H54 (cell line): Measurements from ENCODE around the gene PLXND1.
"Not testable (repeated sequence)": the region's sequence is repeated elsewhere in the genome, so short reads cannot be mapped to it uniquely, and the experiment has no call there.

Experiments used
- DNase-seq: peaks from one replicate; pipeline ENCODE4 v3.0.0; 2011; ENCODE audit warnings: low spot score, mixed read lengths; ENCODE audit not compliant: insufficient read length
- FAIRE-seq: peaks from 3 replicates; lab custom pipeline; 2011; peaks lifted over from hg19 to GRCh38; lab: Jason Lieb, UNC
- POLR2A ChIP-seq: IDR thresholded peaks from 2 replicates; pipeline ENCODE4 v1.6.1; 2011; ENCODE audit warnings: low read depth, mild to moderate bottlenecking, low read length

Gene PLXND1

DNA sequence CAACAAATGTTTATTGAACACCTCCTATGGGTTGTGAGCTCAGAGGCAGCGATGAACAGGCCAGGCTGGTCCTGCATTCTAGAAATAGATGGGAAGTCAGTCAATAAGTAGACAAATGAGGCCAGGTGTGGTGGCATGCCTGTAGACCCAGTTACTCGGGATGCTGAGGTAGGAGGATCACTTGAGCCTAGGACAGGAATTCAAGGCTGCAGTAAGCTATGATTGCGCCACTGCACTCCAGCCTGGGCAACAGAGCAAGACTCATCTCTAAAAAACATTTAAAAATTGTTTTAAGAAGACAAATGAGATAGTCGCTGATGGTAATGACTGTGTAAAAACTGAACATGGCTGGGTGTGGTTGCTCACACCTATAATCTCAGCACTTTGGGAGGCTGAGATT, 82.4 kb downstream of the PLXND1 start:
- DNase-seq (no peak), FAIRE-seq (no peak)
- no peak for TF ChIP-seq POLR2A

DNA sequence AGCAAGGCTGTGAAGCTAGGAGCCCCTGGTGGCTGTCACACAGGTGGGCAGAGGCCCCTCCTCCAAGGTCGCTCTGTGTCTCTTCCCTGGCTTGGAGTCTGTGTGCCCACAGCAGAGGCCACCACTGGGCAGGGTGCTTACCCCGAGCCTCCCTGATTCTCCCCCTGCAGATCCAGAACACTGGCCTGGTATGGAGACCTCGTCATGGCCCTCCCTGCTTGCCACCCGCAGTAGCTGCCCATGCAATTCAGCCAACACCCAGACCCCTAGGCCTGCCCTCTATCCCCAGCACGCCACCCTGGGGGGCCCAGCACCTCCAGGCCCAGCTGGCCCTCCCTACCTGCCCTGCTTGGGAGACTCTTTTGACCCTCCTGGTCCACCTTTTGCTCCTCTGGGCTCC, 83.5 kb downstream of the PLXND1 start:
- FAIRE-seq (no peak), DNase-seq (no peak)
- TF ChIP-seq POLR2A = no peak

DNA sequence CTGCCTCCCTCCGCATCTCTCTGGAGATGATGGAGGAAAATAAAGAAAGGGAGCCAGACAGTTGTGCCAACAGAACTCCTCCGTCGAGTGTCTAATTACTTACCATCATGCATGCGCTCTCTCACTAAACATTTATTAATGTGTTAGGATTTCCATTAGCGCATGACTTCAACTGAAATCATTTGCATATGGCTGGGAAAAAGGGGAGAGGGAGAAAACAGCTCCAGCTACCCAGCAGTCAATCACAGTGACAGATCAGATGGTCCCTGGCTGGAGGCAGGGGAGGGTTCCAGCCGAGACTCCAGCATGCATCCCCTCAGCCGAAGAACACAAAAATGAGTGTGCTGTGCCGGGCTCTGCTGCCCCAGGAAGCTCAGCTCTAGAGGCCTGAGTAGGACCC, 84.9 kb downstream of the PLXND1 start:
- DNase-seq (no peak), FAIRE-seq (no peak)
- TF ChIP-seq POLR2A = no peak

DNA sequence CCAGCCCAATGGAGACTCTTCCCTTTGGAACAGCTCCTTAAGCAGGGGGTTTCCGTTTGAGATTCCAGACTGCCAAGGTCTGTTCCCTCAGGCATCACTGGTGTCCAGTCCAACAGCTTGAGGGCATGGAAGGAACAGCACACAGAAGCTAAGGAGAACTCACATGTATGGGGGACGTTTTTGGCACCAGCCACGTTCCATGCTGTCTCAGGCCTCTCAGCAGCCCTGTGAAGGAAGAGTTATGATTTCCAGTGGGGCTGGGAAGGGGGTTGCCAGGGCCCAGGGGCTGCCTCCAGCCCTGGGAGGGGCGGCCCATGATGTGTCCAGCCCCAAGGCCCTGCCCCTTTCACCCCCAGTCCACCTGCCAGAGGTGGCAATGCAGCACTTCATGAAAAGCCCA, 85.5 kb downstream of the PLXND1 start:
- no peak for DNase-seq
- no peak for TF ChIP-seq POLR2A
- no peak for FAIRE-seq

DNA sequence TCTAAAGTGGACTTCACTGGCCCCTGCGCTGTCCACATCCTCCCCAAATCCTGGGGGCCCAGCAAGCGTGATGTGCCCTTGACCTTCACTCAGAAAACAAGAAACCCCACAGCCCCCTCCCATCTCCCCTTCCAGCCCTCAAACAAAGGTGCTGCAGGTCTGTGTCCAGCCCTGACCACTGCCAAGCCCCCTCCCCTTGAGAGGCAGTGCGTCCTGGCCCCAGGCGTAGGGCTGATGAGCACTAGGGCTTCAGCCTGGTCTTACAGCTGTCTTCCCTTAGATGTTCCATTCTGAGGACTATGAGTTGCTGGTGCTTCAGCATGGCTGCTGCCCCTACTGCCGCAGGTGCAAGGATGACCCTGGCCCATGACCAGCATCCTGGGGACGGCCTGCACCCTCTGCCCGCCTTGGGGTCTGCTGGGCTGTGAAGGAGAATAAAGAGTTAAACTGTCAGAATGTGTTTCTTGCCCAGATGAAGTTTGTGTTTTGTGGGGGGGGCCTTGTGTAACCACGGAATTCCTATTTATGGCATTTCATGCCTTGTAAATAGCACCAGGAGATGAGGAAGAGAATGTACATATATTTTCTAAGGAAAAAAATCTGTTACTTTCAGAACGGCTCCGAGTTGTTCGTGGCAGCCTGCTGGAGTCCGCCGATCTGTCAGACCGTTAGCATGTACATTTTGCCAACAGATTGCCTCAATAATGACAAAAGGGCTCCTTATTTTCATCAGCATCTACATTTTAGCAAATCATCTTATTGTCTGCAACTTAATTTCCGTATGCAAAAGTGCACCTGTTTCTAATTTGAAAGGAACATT, 86.4 kb downstream of the PLXND1 start:
- DNase-seq (no peak), FAIRE-seq (no peak)
- no peak for TF ChIP-seq POLR2A

DNA sequence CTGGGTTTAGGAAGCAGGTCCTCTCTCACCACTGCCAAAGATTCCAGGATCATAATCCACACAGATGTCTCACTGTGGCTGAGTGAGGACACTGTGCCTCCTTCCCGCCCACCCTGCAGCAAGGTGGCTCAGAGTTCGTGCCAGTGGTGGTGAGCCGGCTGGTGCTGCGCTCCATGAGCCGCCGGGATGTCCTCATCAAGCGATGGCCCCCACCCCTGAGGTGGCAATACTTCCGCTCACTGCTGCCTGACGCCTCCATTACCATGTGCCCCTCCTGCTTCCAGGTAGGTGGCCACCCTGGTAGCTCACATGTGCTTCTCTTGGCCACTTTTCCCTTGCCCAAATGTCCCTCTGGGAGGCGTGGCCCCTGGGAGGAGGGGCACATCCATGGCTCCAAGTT, 87.0 kb downstream of the PLXND1 start:
- TF ChIP-seq POLR2A = no peak
- FAIRE-seq (no peak), DNase-seq (no peak)

DNA sequence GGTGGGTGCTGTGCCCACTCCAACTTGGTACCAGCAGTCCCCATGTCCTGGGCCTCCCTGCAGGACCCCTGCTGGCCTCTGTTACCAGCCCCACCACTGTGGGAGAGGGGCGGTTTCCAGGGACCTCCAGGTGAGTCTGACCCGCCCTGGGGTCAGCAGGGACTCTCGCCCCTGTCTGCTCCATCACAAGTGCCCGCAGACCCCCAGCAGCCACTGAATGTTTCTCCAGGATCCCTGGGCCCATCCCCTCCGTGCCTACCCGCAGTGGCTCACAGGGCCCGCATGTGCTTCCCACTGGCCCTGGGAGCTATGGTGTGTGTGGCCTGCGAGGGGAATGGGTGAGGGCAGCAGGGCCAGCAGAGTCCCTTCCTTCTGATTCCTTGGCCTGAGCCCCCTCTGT, 87.9 kb downstream of the PLXND1 start:
- no peak for FAIRE-seq
- no peak for TF ChIP-seq POLR2A

DNA sequence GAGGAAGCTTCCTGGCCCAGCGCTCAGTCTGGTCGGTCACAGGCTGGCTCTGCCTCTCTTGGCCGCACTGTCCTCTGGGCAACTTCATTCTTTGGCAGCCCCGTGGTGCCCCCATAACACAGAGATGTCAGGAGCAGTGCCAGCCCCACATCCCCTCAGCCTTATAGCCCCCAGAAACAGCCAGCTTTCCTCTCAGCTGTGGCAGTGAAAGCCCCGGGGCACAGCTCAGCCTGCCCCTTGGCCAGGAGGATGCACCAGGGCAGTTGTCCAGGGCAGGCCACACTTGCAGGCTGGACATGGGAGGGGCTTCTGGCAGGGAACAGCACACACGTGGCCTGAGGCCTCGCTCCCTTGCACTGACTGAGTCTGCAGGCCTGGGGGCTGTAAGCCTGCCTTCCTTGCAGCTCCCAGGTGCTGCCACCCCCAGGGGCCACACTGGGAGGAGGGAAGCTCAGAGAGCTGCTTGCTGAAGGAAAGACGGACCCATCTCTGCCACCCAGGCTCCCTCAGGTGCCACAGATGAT, 88.4 kb downstream of the PLXND1 start:
- TF ChIP-seq POLR2A = no peak
- DNase-seq (no peak), FAIRE-seq (no peak)

More for the DNA sequence above, 87.9 kb downstream of the PLXND1 start:
- no peak for DNase-seq

DNA sequence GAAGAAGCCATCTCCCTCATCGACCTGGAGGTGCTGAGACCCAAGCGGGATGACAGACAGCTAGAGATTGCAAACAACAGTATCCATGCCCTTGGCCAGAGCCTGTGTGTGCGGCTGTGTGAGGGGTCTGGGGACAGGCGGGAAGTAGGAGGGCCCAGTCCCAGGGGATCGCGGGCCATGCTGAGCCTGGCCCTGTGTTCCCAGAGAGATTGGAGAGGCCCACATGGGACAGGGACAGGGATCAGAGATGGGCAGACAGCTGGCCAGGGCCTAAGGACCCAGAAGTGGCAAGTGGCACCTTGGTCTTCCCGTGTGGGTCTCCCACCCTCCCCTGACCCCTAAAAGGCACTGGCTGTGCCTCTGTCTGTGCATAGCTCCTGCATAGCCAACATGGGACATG, 89.0 kb downstream of the PLXND1 start:
- DNase-seq (no peak), FAIRE-seq (no peak)
- no peak for TF ChIP-seq POLR2A

DNA sequence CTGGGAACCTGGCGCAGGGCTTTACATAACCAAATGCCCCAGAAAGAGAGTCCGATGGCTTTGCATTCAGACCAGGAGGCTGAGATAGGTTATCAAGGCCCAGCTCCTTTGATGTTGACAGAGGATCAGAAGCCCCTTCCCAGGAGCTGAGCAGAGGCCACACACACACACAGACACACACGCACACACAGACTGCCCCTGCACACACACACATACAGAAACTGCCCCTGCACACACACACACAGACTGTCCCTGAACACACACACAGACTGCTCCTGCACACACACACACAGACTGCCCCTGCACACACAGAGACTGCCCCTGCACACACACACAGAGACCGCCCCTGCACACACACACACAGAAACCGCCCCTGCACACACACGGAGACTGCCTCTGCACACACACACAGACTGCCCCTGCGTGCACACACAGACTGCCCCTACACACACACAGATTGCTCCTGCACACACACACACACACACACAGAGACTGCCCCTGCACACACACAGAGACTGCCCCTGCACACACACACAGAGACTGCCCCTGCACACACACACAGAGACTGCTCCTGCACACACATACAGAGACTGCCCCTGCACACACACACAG, 90.5 kb downstream of the PLXND1 start:
- FAIRE-seq, DNase-seq: not testable (repeated sequence)

DNA sequence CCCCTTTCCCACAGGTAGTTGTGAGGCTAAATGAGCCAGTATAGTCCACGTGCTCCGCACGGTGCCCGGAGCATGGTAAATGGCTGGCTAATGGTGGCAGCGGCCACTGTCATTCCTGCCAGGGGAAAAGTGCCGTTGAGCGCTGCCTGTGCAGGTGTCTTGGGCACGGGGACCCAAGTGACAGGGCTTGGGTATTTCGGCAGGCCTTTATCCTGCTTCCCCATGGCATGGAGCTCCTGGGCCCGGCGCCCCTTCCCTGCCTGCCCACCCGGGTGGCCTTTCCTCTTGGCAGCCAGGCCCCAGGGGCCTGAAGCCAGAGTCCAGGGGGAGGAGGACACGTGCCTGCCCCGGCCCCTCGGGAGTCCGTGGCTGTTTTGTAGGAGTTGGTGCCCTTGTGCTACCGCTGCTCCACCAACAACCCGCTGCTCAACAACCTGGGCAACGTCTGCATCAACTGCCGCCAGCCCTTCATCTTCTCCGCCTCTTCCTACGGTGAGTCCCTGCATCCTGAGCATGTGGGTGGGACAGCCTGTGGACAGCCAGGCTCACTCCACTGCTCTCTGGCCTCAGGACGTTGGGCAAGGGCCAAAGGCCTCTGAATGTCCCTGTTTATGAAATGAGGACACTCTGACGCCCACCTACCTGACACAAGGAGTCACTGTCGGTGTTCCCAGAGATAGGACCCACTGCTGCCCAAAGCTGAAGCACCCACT, 91.2 kb downstream of the PLXND1 start:
- DNase-seq, FAIRE-seq: not testable (repeated sequence)

DNA sequence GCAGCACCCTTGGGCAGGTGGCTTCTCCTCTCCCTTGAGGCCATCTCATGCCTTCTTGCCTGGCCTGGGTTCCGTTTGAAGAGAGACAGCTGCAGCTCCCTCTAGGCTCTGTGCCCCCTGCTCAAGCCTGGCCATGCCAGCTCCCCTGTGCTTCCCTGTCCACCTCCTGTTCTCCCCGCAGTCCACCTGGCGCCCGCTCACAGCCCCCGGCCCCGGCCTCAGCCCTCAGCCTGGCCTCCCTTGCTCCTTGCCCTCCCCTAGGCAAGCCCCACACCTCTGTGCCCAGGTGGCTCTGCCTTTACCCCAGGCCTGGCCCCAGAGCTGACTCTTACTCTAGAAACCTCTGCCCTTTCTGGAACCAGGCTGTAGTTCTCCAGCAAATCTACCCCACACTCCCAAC, 91.9 kb downstream of the PLXND1 start:
- TF ChIP-seq POLR2A = no peak
- FAIRE-seq = no peak
- no peak for DNase-seq

DNA sequence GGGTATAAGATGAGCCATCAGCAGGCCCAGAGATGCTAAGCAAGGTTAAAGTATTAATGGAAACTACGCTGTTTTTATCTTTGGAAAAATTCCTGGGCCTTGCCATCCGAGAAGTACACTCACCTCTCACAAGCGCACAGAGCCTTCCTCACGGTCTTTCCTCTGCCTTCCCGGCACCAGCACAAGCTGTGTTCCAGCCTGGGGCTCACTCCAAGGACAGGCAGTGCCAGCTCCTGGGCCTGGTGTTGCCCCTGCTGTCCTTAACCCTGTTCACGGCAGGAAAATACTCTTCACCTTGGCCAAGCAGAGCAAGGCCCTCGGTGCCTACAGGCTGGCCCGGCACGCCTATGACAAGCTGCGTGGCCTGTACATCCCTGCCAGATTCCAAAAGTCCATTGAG, 92.4 kb downstream of the PLXND1 start:
- FAIRE-seq = no peak
- no peak for DNase-seq
- no peak for TF ChIP-seq POLR2A

DNA sequence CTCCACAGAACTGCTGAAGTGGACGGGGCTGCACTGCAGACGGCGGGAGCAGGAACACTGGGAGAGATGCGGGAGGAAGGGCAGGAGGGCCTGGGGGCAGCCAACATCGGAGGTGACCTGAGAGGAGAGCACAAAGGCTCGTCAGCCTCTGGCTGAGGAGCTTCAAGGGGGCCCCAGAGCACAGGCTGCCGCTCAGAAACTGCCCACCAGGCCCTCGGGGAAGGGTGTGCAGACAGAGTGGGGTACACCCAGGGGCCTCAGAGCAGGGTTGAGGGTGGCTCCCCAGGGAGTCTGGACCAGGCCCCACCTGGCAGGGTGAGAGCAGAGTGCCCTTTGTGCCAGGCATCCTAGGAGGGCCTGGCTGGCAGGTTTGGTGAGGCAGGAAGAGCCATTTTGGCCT, 92.8 kb downstream of the PLXND1 start:
- FAIRE-seq = no peak
- no peak for TF ChIP-seq POLR2A

More for the DNA sequence above, 92.8 kb downstream of the PLXND1 start:
- no peak for DNase-seq
